Ovary (tissue), 3 donors: ENCODE results near the gene OSBPL5.

Source experiments
- EP300 ChIP-seq: sonication (generic); formaldehyde crosslinking; IDR thresholded peaks from one replicate; pipeline ENCODE4 v1.6.1; 2017; ENCODE audit warnings: antibody characterized with exemption
- POLR2A ChIP-seq: fragments of 450-650 bp; IDR thresholded peaks from one replicate; pipeline ENCODE4 v1.6.1; 2017; ENCODE audit warnings: antibody characterized with exemption, mild to moderate bottlenecking, moderate library complexity
- TF ChIP-seq, protein P1 (sequence below), 3 donors: fragments of 450-650 bp in 2 of 3; fragments of 200-600 bp in 1 of 3; IDR thresholded peaks; one replicate each; pipeline versions ENCODE4 v1.5.1 to v1.8.0; 2016 to 2022; ENCODE audit warnings: antibody characterized with exemption in 3 of 3, mild to moderate bottlenecking in 1 of 3
- donor health status: DM: no; HTN: no; CAD: no.

DNA sequence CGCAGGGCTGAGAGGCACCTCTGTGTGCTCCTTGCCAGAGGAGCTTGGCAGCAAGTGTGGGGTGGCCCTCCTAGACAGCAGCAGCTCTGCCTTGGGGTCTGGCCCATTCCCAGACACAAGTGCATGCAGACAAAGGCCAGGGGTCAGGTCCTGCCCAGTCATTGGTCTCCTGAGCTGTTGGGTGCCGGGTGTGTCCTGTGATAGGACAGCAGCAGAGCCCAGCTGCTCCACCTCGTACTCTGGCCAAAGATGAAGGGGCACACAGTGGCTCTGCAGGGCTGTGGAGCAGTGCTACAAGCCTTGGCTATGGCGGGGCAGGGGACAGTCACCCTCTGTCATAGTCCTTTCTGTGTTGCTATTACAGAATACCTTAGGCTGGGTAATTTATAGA lies 17.3 kb upstream of the OSBPL5 start:
- TF ChIP-seq, protein P1, sequence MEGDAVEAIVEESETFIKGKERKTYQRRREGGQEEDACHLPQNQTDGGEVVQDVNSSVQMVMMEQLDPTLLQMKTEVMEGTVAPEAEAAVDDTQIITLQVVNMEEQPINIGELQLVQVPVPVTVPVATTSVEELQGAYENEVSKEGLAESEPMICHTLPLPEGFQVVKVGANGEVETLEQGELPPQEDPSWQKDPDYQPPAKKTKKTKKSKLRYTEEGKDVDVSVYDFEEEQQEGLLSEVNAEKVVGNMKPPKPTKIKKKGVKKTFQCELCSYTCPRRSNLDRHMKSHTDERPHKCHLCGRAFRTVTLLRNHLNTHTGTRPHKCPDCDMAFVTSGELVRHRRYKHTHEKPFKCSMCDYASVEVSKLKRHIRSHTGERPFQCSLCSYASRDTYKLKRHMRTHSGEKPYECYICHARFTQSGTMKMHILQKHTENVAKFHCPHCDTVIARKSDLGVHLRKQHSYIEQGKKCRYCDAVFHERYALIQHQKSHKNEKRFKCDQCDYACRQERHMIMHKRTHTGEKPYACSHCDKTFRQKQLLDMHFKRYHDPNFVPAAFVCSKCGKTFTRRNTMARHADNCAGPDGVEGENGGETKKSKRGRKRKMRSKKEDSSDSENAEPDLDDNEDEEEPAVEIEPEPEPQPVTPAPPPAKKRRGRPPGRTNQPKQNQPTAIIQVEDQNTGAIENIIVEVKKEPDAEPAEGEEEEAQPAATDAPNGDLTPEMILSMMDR (IDR thresholded peaks at IDR 0.05): no peak
- TF ChIP-seq POLR2A: no peak
- TF ChIP-seq EP300: no peak
